GM19463 (cell line): Measurements from ENCODE around the gene REN.

Experiments used
- ATAC-seq: cut with Tn5 transposase; IDR thresholded peaks from one replicate; pipeline ENCODE4 v1.9.1; 2021; ENCODE audit warnings: mild to moderate bottlenecking, moderate library complexity; ENCODE audit not compliant: unreplicated experiment

REN gene

GRCh38 chr1:204134103-204134502 lies 32.0 kb downstream of the REN start:
- no peak for ATAC-seq

- no peak for ATAC-seq
These were observed 33.4 kb downstream of the REN start for GRCh38 chr1:204132718-204133117.

- ATAC-seq, result no peak
These were observed 34.2 kb downstream of the REN start for GRCh38 chr1:204131978-204132377.

DNA sequence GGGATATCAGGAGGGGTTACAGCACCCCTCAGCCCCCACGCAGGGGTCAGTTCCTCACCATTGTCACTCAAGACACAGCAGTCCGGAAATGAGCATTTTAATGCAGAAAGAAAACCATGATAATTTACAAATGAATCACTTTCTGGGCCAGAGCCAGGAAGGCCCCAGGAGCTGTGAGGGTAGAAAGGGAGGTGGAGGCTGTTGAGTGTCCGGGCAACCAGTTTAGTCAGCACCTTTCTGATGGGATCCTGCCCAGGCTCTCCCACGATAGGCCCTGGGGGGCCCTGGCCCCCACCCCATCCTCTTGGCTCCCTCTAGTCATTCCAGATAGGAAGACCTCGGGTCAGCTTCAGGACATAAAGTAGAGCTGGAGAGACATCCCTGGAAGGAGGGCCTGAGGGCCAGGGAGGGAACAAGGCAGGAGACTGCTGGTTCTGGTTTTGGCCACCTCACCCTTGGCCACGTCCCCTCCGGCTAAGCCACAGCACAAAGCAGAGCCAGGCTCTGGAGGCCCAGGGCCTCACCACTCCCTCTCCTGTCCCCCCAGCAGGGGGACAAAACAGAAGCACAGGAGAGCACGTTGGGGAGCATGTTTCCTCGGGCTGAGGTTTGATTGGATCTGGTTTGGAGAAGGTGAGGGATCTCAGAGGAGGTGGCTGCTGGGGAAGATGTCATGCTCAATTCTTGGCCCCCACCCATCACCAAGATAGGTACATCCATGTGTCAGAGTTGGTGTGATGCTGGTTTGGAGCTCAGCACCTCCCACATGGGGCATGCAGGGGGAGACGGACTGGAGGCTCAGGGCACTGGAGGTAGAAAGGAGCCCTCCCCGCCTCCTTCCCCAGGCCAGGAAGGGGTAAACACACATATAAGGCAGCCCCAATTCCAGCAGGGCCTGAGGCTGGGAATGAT lies 34.9 kb downstream of the REN start:
- ATAC-seq, result no peak

DNA sequence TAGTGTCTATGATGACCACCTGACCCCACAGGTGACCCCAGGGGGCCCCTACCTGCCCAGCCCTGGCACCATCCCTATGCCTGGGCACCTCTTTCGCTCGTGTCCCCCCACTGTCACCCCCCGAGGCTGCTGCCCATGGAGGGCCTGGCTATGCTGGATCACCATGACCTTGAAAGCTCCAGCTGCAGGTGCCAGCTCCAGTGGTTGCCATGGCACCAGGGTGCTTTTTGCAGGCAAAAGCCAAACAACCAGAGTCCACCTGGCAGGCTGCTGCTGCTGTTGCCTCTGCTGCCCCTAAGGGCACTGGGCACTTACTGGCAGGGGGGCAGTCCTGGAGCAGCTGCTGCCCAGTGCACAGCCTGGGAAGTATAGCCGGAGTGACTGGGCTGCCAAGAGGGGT lies 36.0 kb downstream of the REN start:
- no peak for ATAC-seq

- no peak for ATAC-seq
These were observed 36.9 kb downstream of the REN start for GRCh38 chr1:204128964-204129896.

GRCh38 chr1:204128464-204128963 lies 37.6 kb downstream of the REN start:
- ATAC-seq, result no peak

GRCh38 chr1:204127597-204128242 lies 38.4 kb downstream of the REN start:
- ATAC-seq, result no peak

DNA sequence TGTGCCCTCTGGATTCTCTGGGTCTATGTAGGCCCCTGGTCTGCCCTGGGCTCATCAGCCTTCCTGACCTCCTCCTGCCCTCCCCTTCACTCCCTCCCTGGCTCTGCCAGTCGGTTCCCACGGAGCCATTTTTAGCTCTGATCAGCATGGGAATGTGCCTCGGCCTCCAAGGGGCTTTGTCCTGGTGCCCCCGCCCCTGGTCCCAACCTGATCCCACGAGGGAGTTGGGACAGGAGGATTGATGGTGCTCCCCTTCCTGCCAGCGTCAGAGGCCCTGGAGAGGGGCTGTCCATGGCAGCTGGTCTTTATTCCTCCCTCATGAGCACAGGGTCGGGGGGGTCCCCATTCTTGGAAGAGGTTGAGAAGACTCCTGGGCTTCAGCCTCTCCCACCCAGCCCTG lies 39.2 kb downstream of the REN start:
- ATAC-seq, result no peak

- no peak for ATAC-seq
These were observed 39.8 kb downstream of the REN start for GRCh38 chr1:204126386-204126785.

GRCh38 chr1:204125759-204126351 lies 40.3 kb downstream of the REN start:
- ATAC-seq, result no peak

DNA sequence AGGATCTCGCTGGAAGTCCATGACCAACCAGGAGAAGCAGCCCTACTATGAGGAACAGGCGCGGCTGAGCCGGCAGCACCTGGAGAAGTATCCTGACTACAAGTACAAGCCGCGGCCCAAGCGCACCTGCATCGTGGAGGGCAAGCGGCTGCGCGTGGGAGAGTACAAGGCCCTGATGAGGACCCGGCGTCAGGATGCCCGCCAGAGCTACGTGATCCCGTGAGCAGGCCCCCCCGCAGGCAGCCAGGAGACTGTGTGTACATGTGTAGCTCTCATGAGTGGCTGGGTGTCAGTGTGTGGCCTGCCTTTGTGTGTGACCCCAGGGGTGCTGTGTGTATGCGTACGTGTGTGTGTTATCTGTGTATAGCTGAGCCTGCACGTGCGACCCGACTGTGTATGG lies 41.5 kb downstream of the REN start:
- no peak for ATAC-seq

DNA sequence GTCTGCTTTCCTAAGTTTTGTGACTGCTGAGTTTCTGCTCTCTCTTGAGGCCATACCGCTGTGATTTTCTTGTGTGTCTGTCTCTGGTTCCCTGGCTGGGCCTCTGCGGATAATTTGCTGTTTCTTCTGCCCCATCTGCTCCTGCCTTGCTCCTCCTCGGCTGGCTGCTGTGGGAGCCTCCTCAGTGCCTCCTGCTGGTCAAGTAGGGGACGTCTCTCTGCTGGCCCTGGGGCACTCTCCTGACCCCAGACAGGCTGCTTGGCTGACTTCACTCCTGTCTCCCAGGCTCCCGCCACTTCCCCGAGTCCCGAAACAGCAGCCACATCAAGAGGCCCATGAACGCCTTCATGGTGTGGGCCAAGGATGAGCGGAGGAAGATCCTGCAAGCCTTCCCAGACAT lies 42.8 kb downstream of the REN start:
- no peak for ATAC-seq

GRCh38 chr1:204121840-204122555 lies 44.1 kb downstream of the REN start:
- no peak for ATAC-seq

- no peak for ATAC-seq
These were observed 49.6 kb downstream of the REN start for GRCh38 chr1:204116539-204116938.

GRCh38 chr1:204115116-204115515 lies 51.0 kb downstream of the REN start:
- ATAC-seq, result no peak

DNA sequence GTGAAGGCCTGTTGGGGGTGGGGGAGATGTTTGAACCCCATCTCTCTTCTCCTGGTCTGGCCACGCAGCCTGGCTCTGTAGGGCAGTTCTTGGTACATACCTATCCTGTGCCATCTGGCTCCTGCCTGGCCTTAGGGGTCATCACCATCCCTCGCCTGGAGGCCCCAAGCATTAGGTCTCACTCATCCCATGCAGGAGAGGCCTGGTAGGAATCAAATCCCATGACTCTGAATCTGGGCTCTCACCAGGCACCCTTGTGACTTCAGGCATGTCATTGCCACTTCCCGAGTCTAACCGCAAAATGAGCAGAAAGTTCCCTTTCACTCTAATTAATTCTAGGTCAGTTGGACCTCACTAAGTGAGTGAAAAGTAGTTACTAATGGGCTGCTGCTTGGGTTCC lies 51.5 kb downstream of the REN start:
- no peak for ATAC-seq

GRCh38 chr1:204113896-204114295 lies 52.2 kb downstream of the REN start:
- no peak for ATAC-seq

DNA sequence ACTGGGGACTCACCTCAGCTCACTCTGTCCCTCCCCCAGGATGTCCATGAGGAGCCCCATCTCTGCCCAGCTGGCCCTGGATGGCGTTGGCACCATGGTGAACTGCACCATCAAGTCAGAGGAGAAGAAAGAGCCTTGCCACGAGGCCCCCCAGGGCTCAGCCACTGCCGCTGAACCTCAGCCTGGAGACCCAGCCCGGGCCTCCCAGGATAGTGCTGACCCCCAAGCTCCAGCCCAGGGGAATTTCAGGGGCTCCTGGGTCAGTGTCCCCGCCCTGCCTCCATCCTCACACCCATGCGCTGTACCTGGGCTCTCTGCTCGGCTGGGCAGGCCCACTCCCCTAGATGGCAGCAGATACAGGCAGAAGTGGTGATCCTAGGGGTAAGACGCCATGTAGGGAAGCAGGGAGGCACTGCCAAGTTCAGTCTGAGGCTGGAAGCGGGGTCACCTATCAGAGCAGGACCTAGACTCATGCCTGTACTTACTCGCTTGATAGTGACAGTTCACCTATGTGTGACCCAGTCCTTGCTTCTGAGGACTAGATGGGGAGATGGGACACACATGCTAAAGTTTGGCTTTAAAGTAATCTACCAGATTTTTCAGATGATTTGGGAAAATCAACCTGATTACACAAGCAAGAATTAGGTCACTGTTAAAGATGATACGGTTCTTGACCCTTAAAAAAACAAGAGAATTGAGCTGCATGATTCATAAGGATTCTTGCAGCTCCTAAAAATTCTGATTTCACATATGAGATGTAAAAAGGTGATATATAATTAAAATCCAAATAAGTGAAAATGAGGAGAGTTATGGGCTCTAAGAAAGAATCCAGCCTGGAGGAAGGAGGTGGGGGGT lies 53.0 kb downstream of the REN start:
- no peak for ATAC-seq
